Naive thymus-derived CD4-positive, alpha-beta T cell (primary cell): ENCODE data around the gene RARS2. TPM values are rescaled to one million over a fixed set of nuclear protein-coding genes. Genes with fewer than 3 reads are reported as not detected.

Experiments used
- ATAC-seq: fragments of 150-1000 bp; cut with Tn5 transposase; 2 replicates; pipeline ENCODE4 v1.10.0; 2021; ENCODE audit warnings: mild to moderate bottlenecking, moderate library complexity
- CTCF ChIA-PET: fragments of 350-600 bp; sonication (Branson Sonifier 250); formaldehyde crosslinking; loops from one replicate; lab custom pipeline; 2021; ENCODE audit warnings: antibody characterized with exemption; lab: Charles Lee
- POLR2A ChIA-PET: fragments of 350-600 bp; sonication (Branson Sonifier 250); formaldehyde crosslinking; loops from one replicate; lab custom pipeline; 2021; ENCODE audit warnings: antibody characterized with exemption, inconsistent platforms; lab: Charles Lee
- DNase-seq, 9 donors: peaks; one replicate each; pipeline versions ENCODE4 v3.0.0 to v3.0.0-alpha.2; 2020 to 2022; ENCODE audit warnings: mixed read lengths in 1 of 9
- H3K27ac ChIP-seq: one replicate; pipeline ENCODE4 v1.7.0; 2013; ENCODE audit warnings: mild to moderate bottlenecking, low read depth, low read length, moderate library complexity
- H3K27me3 ChIP-seq, 2 donors: one replicate each; pipeline ENCODE4 v1.7.0; 2013; ENCODE audit warnings: low read length in 2 of 2, mild to moderate bottlenecking in 2 of 2, moderate library complexity in 2 of 2; ENCODE audit not compliant: control insufficient read depth in 2 of 2, insufficient read depth in 2 of 2
- H3K36me3 ChIP-seq, 3 experiments: 1 replicate in 2 of 3; 2 replicates in 1 of 3; pipeline ENCODE4 v1.7.0; 2013; ENCODE audit warnings: low read length in 3 of 3, mild to moderate bottlenecking in 3 of 3, moderate library complexity in 1 of 3; ENCODE audit not compliant: insufficient read depth in 3 of 3, control insufficient read depth in 2 of 3
- H3K4me1 ChIP-seq, 2 donors: one replicate each; pipeline ENCODE4 v1.7.0; 2013; ENCODE audit warnings: low read length in 2 of 2, mild to moderate bottlenecking in 2 of 2, moderate library complexity in 1 of 2; ENCODE audit not compliant: control insufficient read depth in 2 of 2, insufficient read depth in 2 of 2
- H3K4me3 ChIP-seq: 2 replicates; pipeline ENCODE4 v1.7.0; 2013; ENCODE audit warnings: mild to moderate bottlenecking, low read length
- H3K9me3 ChIP-seq, 3 experiments: 1 replicate in 2 of 3; 2 replicates in 1 of 3; pipeline ENCODE4 v1.7.0; 2013; ENCODE audit warnings: low read length in 3 of 3; ENCODE audit not compliant: control insufficient read depth in 2 of 3
- H3K27ac Mint-ChIP-seq, 9 donors: one replicate each; pipeline ENCODE4 v1.8.0; 2020 to 2022; ENCODE audit warnings: mixed read lengths in 9 of 9, mild to moderate bottlenecking in 8 of 9, moderate library complexity in 5 of 9, inconsistent platforms in 2 of 9
- H3K27me3 Mint-ChIP-seq, 5 donors: one replicate each; pipeline ENCODE4 v1.8.0; 2021 to 2022; ENCODE audit warnings: mixed read lengths in 5 of 5, mild to moderate bottlenecking in 1 of 5
- H3K36me3 Mint-ChIP-seq, 5 donors: one replicate each; pipeline ENCODE4 v1.8.0; 2020 to 2022; ENCODE audit warnings: mixed read lengths in 5 of 5, mild to moderate bottlenecking in 3 of 5, inconsistent platforms in 1 of 5
- H3K4me1 Mint-ChIP-seq, 7 donors: one replicate each; pipeline ENCODE4 v1.8.0; 2020 to 2022; ENCODE audit warnings: mixed read lengths in 7 of 7, mild to moderate bottlenecking in 3 of 7, inconsistent platforms in 1 of 7
- H3K4me3 Mint-ChIP-seq, 10 donors: one replicate each; pipeline ENCODE4 v1.8.0; 2020 to 2022; ENCODE audit warnings: mild to moderate bottlenecking in 10 of 10, mixed read lengths in 10 of 10, moderate library complexity in 6 of 10, inconsistent platforms in 2 of 10
- H3K9me3 Mint-ChIP-seq, 11 donors: one replicate each; pipeline ENCODE4 v1.8.0; 2020 to 2022; ENCODE audit warnings: mixed read lengths in 11 of 11, mild to moderate bottlenecking in 4 of 11, inconsistent platforms in 1 of 11, moderate library complexity in 1 of 11
- intact Hi-C, 2 donors: fragments of 100-400 bp; cut with micrococcal nuclease; formaldehyde crosslinking; loops; one replicate each; pipeline ENCODE4 v1.15.1; 2023
- polyA plus RNA-seq, 2 donors: library from polyadenylated mRNA; unstranded; fragments of 300-500 nt; fragmentation: Illumina TruSeq; gene quantifications; one replicate each; pipeline ENCODE4 v1.2.3, GENCODE V29; 2021
- total RNA-seq, 6 experiments: library from RNA in 5 of 6; stranded (reverse) in 5 of 6; gene quantifications; 1 replicate in 5 of 6; 2 replicates in 1 of 6; pipeline ENCODE4 v1.2.3 and lab custom pipeline; 2021 to 2026

Gene RARS2, protein sequence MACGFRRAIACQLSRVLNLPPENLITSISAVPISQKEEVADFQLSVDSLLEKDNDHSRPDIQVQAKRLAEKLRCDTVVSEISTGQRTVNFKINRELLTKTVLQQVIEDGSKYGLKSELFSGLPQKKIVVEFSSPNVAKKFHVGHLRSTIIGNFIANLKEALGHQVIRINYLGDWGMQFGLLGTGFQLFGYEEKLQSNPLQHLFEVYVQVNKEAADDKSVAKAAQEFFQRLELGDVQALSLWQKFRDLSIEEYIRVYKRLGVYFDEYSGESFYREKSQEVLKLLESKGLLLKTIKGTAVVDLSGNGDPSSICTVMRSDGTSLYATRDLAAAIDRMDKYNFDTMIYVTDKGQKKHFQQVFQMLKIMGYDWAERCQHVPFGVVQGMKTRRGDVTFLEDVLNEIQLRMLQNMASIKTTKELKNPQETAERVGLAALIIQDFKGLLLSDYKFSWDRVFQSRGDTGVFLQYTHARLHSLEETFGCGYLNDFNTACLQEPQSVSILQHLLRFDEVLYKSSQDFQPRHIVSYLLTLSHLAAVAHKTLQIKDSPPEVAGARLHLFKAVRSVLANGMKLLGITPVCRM
- total RNA-seq (10 to 100 TPM; 21.0 to 40.0 (median 24.2) TPM), polyA plus RNA-seq (10 to 100 TPM; 32.3 to 37.2 TPM), total RNA-seq (lab: John Stamatoyannopoulos, UW) (52.0 reads per million, percentile 72 among the genes with 10 or more reads in this experiment)

- peaks cover 22 to 33% of the 10 kb centered on the region in 2 donors for H3K4me1 ChIP-seq
- Mint-ChIP-seq H3K27ac (peak within 1 kb of the TSS; percentile 87 to 97 (median 95)), H3K9me3 (peaks cover 0 to 2% (median 0%) of the 10 kb centered on the region in 11 donors), H3K27me3 (no peaks in the 10 kb centered on the region), H3K4me1 (peaks cover 49 to 81% (median 75%) of the 10 kb centered on the region in 7 donors), H3K36me3 (peaks cover 3 to 24% (median 14%) of the 10 kb centered on the region in 5 donors), H3K4me3 (peak within 1 kb of the TSS; percentile 87 to 100 (median 96))
- peak within 1 kb of the TSS; percentile 89 for H3K4me3 ChIP-seq
- peaks cover 0 to 4% (median under 1%) of the 10 kb centered on the region in 3 experiments for H3K36me3 ChIP-seq
- ChIA-PET POLR2A (interaction anchor here (0.6 to 5.2 kb wide), 13 partner anchors 9 to 1997 kb away, joined by 3 to 44 read pairs (median 4); partner anchors contain the start of genes AKIRIN2, PNRC1, SLC35A1 and SNX14), CTCF (interaction anchor here (0.7 kb wide), 1 partner anchor 112 kb away, joined by 3 read pairs; the partner anchor contains the start of gene AKIRIN2)
- peak; percentile 100 for ATAC-seq
- no peaks in the 10 kb centered on the region for H3K27me3 ChIP-seq
- intact Hi-C loops, result loop anchor here (1.0 to 5.0 kb wide), 14 partner anchors 55 to 1947 kb away; partner anchors contain the start of genes AKIRIN2 (in 2 of the 2), PNRC1 (in 1 of the 2), RNGTT (in 1 of the 2) and SLC35A1 (in 1 of the 2)
- no peaks in the 10 kb centered on the region for H3K9me3 ChIP-seq
- peak within 1 kb of the TSS; percentile 92 for H3K27ac ChIP-seq
- peak; percentile 86 to 97 (median 92) for DNase-seq
These were observed at the start of gene RARS2, which contains the start of gene ORC3 for GRCh38 chr6:87589693-87590416. RARS2 (minus strand) TSS chr6:87589987; CDS start chr6:87589957, 30 bp downstream. ORC3 (plus strand) TSS chr6:87590135; CDS start chr6:87590169, 34 bp downstream.

GRCh38 chr6:87639373-87639772 lies 49.6 kb upstream of the RARS2 start:
- H3K36me3 Mint-ChIP-seq, result peaks cover 13 to 39% (median 23%) of the 10 kb centered on the region in 5 donors
- H3K4me3 ChIP-seq, result no peak overlapping the region
- H3K27me3 ChIP-seq, result no peaks in the 10 kb centered on the region
- no peaks in the 10 kb centered on the region for H3K27me3 Mint-ChIP-seq
- POLR2A ChIA-PET, result interaction anchor here (1.6 kb wide), 1 partner anchor 8 kb away, joined by 4 read pairs; no protein-coding TSS in a partner anchor
- ATAC-seq, result no peak
- no peaks in the 10 kb centered on the region for H3K9me3 ChIP-seq
- no peak overlapping the region for H3K4me3 Mint-ChIP-seq
- H3K4me1 ChIP-seq, result no peaks in the 10 kb centered on the region
- peaks cover under 1 to 10% (median 5%) of the 10 kb centered on the region in 7 donors for H3K4me1 Mint-ChIP-seq
- peaks cover 0 to 16% (median 5%) of the 10 kb centered on the region in 3 experiments for H3K36me3 ChIP-seq
- no peak overlapping the region for H3K27ac ChIP-seq
- H3K27ac Mint-ChIP-seq, result no peak overlapping the region
- DNase-seq, result no peak
- CTCF ChIA-PET, result no interaction called here
- intact Hi-C loops, result no loop called here
- H3K9me3 Mint-ChIP-seq, result no peaks in the 10 kb centered on the region

GRCh38 chr6:87637106-87637505 lies 47.3 kb upstream of the RARS2 start:
- Histone ChIP-seq H3K36me3 (peaks cover 0 to 16% (median 5%) of the 10 kb centered on the region in 3 experiments), H3K4me1 (no peaks in the 10 kb centered on the region), H3K27ac (no peak overlapping the region), H3K4me3 (no peak overlapping the region), H3K27me3 (no peaks in the 10 kb centered on the region), H3K9me3 (no peaks in the 10 kb centered on the region)
- H3K27me3 Mint-ChIP-seq, result no peaks in the 10 kb centered on the region
- peaks cover 0 to 10% (median 0%) of the 10 kb centered on the region in 7 donors for H3K4me1 Mint-ChIP-seq
- peak overlapping the region in 1 of 9 donors; percentile 29 for H3K27ac Mint-ChIP-seq
- intact Hi-C loops, result no loop called here
- CTCF ChIA-PET, result no interaction called here
- peaks cover 13 to 45% (median 29%) of the 10 kb centered on the region in 5 donors for H3K36me3 Mint-ChIP-seq
- no peak for ATAC-seq
- H3K9me3 Mint-ChIP-seq, result no peaks in the 10 kb centered on the region
- no peak for DNase-seq
- H3K4me3 Mint-ChIP-seq, result no peak overlapping the region
- POLR2A ChIA-PET, result no interaction called here

GRCh38 chr6:87636315-87636714 lies 46.5 kb upstream of the RARS2 start:
- Histone ChIP-seq H3K4me1 (no peaks in the 10 kb centered on the region), H3K27me3 (no peaks in the 10 kb centered on the region), H3K27ac (no peak overlapping the region), H3K4me3 (no peak overlapping the region), H3K36me3 (peaks cover 0 to 16% (median 5%) of the 10 kb centered on the region in 3 experiments), H3K9me3 (no peaks in the 10 kb centered on the region)
- H3K36me3 Mint-ChIP-seq, result peaks cover 13 to 47% (median 29%) of the 10 kb centered on the region in 5 donors
- H3K9me3 Mint-ChIP-seq, result no peaks in the 10 kb centered on the region
- H3K27ac Mint-ChIP-seq, result no peak overlapping the region
- no peaks in the 10 kb centered on the region for H3K27me3 Mint-ChIP-seq
- intact Hi-C loops, result no loop called here
- POLR2A ChIA-PET, result no interaction called here
- DNase-seq (no peak), ATAC-seq (no peak)
- H3K4me3 Mint-ChIP-seq, result no peak overlapping the region
- peaks cover 0 to 8% (median 0%) of the 10 kb centered on the region in 7 donors for H3K4me1 Mint-ChIP-seq
- CTCF ChIA-PET, result no interaction called here

DNA sequence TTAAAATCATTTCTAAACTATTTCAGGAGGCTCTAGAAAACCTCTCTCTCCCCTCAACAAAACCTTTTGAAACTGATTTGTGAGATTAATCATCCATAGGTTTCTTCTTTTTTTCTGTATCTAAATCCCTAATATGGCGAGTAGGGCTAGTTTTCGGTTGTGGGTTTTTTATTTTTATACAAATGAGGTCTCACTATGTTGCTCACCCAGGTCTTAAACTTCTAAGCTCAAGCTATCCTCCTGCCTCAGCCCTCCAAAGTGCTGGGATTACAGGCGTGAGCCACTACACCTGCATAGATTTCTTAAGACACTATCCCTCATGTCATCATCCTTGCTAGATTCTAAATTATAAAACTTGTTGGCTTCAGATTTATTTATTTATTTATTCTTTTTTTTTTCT lies 44.1 kb upstream of the RARS2 start:
- Histone ChIP-seq H3K9me3 (no peaks in the 10 kb centered on the region), H3K4me1 (no peaks in the 10 kb centered on the region), H3K27ac (no peak overlapping the region), H3K4me3 (no peak overlapping the region), H3K27me3 (no peaks in the 10 kb centered on the region), H3K36me3 (peaks cover 0 to 25% (median 5%) of the 10 kb centered on the region in 3 experiments)
- Mint-ChIP-seq H3K9me3 (no peaks in the 10 kb centered on the region), H3K27me3 (no peaks in the 10 kb centered on the region), H3K4me1 (peaks cover 0 to 6% (median 2%) of the 10 kb centered on the region in 7 donors), H3K4me3 (no peak overlapping the region), H3K27ac (no peak overlapping the region), H3K36me3 (peaks cover 13 to 43% (median 29%) of the 10 kb centered on the region in 5 donors)
- no peak for DNase-seq
- intact Hi-C loops, result no loop called here
- ATAC-seq, result no peak
- CTCF ChIA-PET, result no interaction called here
- POLR2A ChIA-PET, result no interaction called here

DNA sequence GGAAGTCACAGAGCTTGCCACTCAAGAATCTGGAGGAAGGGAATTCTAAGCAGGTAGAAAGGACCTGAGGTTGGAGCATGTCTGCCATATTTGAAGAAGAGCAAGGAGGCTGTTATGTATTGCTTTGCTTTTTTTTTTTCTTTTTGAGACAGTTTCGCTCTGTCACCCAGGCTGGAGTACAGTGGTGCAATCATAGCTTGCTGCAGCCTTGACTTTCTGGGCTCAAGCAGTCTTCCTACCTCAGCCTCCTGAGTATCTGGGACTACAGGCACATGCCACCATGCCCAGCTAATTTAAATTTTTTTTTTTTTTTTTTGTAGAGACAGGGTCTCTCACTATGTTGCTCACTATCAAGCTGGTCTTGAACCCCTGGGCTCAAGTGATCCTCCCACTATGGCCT lies 41.0 kb upstream of the RARS2 start:
- no peak for DNase-seq
- H3K4me3 ChIP-seq, result no peak overlapping the region
- Mint-ChIP-seq H3K36me3 (peaks cover 6 to 38% (median 27%) of the 10 kb centered on the region in 5 donors), H3K4me3 (no peak overlapping the region), H3K9me3 (peaks cover 0 to 1% (median 0%) of the 10 kb centered on the region in 11 donors), H3K27ac (no peak overlapping the region), H3K27me3 (no peaks in the 10 kb centered on the region), H3K4me1 (peaks cover 0 to 2% (median 0%) of the 10 kb centered on the region in 7 donors)
- no peaks in the 10 kb centered on the region for H3K9me3 ChIP-seq
- peaks cover 0 to 16% (median 5%) of the 10 kb centered on the region in 3 experiments for H3K36me3 ChIP-seq
- H3K27me3 ChIP-seq, result no peaks in the 10 kb centered on the region
- no peaks in the 10 kb centered on the region for H3K4me1 ChIP-seq
- H3K27ac ChIP-seq, result no peak overlapping the region
- intact Hi-C loops, result no loop called here
- no peak for ATAC-seq
- POLR2A ChIA-PET, result interaction anchor here (0.6 kb wide), 1 partner anchor 26 kb away, joined by 3 read pairs; no protein-coding TSS in a partner anchor
- CTCF ChIA-PET, result no interaction called here
